GM12864 (cell line): ENCODE measurements around the gene C14orf119.

Experiments used
- DNase-seq: peaks from one replicate; pipeline ENCODE4 v3.0.0-alpha.2; 2011; ENCODE audit warnings: low read depth
- H3K4me3 ChIP-seq: 2 replicates; pipeline ENCODE4 v1.5.1; 2011; ENCODE audit warnings: mild to moderate bottlenecking, low read depth, low read length, control low read depth
- CTCF ChIP-seq: IDR thresholded peaks from 2 replicates; pipeline ENCODE4 v1.5.1; 2011; ENCODE audit warnings: low read depth, mild to moderate bottlenecking, moderate library complexity, low read length, control low read depth, inconsistent platforms; ENCODE audit errors: missing control alignments

The C14orf119 gene

DNA sequence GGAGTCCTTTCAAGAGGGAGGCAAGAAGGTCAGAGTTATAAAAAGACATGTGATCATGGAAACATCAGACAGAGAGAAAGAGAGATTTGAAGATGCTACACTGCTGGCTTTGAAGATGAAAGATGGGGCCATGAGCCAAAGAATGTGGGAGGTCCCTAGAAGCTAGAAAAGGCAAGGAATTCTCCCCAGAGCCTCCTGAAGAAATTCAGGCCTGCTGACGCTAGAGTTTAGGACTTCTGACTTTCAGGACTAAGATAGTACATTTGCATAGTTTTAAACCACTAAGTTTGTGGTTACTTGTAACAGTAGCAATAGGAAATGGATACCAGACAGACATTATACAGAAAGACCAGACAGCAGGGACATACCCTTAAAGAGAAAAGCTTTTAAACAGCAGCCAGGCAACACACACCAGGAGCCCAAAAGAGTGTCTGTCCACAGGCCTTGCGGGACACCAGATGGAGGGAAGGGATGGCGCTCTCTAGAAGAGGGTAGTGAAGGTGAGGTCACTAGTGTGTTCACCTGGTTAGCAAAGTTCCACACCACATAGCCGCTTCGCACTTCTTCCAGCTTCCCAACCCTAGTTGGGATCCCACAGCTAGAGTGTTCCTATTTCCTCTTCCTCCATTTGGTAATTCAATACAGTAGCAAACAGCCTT is 53.4 kb downstream of the C14orf119 start:
- no peak for DNase-seq
- no peak for TF ChIP-seq CTCF
- no peak overlapping the region for H3K4me3 ChIP-seq

DNA sequence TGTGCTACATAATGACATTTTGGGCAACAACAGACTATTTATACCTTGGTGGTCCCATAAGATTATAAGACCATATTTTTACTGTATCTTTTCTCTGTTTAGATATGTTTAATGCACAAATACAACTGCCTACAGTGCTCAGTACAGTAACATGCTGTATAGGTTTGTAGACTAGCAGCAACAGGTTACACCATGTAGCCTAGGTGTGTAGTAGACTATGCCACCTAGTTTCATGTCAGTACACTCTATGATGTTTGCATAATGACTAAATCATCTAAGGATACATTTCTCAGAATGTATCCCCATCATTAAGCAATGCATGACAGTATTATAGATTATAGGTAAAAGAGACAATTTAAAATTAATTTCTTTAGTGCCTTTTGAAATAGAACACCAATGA is 54.4 kb downstream of the C14orf119 start:
- TF ChIP-seq CTCF = no peak
- no peak for DNase-seq
- H3K4me3 ChIP-seq = no peak overlapping the region
